NCI-H748 treated with DMSO at 0.1 percent for 48 hours (cell line): Measurements from ENCODE around the gene MAS1.

Experiments used
- DNase-seq: peaks from one replicate; lab custom pipeline; 2025; lab: John Stamatoyannopoulos, UW

Gene MAS1

DNA sequence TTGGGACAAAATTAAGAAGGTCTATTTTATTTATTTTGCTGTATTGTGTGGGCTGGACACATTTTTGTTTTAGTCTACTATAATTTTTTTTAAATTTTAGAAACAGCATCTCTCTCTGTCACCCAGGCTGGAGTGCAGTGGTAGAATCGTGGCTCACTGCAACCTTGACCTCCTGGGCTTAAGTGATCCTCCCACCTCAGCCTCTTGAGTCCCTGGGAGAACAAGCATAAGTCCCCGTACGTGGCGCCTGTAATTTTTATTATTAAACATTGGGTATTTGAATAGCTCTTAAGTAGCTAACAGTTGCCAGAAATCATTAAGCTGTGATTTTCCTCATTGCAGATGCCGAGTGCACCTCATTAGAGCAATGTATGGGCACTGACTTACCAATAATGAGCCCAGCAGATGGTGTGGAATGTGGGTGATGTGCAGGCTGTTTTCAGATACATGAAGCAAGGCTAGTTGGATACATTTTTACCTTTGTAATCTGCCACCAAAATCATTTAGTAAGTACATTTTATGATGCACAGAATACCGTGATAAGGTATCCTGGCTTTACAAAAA, 10.3 kb upstream of the MAS1 start:
- DNase-seq, result no peak

DNA sequence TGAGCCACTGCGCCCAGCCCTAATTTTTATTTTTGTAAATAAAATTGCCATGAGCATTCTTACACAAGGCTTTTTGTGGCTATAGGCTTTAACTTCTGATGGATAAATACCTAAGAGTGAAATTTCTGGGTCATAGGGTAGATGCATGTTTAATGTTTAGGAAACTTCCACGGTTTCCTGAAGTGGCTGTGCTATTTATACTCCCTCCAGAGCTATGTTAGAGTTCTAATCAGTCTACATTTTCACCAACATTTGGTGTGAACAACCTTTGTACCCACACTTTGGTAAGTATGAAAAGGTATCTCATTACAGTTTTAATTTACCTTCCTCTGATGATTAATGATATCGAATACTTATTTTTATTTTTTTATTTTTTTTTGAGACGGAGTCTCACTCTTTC, 6.1 kb upstream of the MAS1 start:
- no peak for DNase-seq

DNA sequence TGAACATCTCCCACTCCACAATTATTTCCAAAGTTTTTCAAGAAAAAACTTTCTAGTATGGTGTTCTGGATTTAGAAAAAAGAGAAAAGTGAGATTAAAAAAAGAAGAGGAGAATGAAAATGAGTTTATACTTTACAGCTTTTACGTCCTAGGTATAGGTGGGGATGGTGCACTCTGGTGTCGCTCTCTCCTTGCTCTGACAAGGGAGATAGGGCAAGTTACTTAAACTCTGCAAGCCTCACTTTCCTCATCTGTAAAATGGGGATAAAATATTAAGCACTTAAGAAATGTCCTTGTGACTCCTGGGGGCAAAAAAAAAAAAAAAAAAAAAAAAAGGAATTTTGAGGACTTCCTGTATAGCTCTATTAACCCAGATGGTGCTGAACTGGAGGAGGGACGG, 4.5 kb upstream of the MAS1 start:
- DNase-seq, result no peak

DNA sequence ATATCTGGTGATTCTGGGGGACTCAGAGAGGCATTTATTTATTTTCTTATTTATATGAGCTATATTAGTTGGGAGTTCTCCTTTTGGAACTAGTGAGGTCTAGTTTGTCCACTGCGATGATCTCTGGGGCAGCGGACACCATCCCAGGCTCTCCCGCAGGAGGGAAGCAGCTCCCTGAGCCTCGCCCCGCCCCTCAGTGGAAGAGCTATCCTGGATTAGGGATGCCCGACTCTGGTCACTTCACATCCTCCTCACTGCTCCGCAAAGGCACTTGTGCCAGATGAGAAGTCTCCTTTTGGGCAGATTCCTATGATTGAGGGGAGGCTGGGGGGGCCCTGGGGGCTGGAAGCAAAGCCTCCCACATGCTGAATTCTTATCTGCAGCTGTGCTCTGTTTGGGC, 3.6 kb upstream of the MAS1 start:
- no peak for DNase-seq

DNA sequence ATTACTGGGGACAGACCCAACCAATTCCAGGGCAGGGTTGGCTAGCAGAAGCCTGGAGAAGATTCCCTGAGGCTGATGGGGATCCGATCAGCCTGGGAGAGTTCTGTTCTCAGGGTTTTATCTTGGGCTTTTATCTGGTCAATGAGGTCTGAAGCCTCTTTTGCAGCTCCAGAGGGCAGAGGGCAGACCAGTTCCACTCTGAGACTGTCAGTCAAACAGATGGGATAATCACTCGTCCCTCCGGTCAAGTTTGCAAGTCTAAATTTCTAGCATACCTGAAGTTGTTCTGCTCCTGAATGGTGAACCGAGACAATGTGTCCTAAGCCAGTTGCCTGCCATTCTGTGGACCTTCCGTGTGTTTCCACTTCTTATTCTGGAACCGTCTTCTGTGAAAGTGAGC, 3.0 kb upstream of the MAS1 start:
- DNase-seq, result no peak

DNA sequence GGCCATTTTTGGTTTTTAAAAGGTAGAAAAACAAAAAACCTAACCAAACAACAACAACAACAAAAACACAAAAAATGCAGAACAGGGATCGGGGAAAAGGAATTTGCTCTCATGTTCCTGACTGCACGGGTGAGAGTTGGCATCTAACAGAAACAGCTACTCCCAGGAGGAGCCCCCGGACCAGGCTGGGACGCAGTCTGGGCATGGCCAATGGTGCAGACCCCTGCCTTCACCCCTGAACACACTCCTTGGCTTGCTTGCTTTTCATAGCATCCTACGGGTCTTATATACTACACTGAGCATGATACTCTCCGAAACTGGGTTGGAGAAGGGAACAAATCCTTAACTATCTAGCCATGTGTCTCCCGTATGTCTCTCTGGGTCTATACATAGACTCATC, 587 bp upstream of the MAS1 start:
- DNase-seq, result no peak

DNA sequence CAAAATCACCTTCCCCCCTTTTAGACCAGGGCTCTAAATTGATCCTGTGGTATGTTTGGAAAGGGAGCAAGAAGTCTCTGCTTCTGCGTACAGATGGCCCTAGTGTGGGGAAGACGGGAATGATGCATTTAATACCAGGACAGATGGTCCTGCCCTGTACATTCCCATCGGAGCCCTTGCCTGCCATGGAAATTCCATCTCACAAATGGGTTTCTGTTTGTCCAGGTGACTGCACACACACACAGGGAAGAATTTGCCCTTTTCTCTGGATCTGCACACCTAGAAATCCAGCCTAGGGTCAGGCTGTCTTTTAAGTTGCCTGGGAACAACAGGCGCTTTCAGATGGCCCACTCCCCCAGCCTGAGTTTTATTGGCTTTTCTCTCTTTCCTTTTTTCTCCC, 1.3 kb downstream of the MAS1 start:
- no peak for DNase-seq

DNA sequence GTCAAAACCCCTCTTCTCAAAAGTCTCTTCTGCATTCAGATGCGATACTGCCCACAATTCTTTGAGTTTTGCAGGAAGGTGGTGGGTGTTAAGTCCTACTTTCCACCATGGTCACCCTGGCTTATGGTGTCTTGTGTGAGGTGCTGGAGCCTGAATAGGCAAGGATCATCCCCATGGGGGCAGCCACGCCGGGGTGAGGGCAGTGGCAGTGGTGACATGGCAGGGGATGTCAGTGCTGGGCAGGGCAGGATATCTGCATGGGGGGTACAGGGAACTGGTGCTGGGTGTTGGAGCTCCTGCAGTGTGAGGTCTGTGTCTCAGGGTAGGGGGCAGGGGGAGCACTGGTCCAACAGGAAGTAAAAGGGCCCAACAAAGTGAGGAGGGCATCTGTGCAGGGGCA, 2.3 kb downstream of the MAS1 start:
- DNase-seq, result no peak

DNA sequence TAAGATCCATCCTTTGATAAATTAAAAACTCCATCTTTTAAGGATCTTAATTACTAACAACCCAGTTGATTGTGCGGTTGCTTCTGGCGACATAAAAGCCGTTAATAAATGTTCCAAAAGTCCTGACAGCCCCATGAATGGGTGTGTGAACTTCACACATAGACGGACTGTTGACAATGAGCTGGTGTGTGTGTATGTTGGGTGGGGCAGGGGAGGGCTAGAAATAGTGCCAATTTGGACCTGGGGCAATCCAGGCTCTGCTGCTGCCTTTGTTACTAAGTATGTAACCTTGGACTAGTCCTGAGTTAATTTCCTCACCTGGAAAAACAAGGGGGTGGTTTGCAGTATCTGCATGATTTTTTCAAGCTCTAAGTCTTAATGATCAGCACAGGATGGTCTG, 4.2 kb downstream of the MAS1 start:
- no peak for DNase-seq

DNA sequence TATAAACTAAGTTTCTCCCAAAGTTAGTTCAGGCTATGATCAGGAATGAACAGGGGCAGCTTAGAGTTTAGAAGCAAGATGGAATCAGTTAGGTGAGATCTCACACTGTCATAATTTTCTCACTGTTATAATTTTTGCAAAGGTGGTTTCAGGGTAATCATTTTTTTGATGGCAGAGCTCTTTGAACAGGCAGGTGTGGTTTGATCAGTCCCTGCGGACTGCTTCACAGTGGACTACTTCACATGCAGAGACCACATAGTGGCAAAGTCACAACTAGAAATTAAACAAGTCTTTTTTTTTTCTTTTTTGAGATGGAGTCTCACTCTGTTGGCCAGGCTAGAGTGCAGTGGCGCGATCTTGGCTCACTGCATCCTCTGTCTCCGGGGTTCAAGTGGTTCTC, 6.8 kb downstream of the MAS1 start:
- no peak for DNase-seq

DNA sequence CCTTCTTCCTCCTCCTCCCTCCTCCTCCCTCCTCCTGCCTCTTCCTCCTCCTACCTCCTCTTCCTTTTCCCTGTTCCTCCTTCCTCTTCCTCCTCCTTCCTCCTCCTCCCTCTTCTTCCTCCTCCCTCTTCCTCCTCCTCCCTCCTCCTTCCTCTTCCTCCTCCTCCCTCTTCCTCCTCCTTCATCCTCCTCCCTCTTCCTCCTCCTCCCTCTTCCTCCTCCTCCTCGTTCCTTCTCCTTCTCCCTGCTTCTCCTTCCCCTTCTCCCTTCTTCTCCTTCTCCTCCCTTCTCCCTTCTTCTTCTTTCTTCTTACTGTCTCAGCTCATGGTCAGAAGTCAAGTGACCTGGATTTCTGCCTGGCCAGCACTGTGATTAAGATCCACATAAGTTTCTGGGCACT, 7.7 kb downstream of the MAS1 start:
- DNase-seq, result no peak

DNA sequence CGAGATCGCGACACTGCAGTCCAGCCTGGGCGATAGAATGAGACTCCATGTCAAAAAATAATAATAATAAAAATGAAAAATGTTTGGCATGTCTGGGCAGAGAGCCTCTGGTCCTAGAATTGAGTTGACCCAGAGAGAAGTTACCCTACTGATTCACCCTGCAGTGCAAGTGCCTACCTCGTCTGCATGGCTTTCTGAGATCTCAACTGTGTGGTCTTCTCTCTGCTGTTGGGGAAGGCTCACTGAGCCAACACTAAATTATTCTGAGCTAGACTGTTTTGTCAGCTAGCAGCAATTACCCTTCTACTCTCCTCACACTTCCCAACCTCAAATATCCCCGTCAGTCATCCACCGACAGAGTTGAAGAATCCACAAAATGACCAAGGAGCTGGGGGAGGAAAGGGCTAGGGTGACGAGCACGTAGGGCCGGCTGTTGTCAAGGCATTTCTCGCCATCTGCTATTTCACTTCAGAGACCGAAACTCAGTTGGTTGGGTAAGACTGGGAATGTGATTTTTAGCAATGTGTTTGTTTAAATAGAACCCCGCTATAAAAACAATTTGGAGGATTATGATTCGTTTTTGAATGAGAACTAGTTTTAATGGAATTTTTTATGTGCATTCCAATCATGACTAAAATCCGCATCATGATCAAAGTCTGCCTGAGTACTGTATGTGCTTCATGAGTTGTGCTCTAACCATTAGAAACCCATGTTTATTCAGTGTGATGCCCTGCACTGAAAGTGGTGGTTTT, 9.4 kb downstream of the MAS1 start:
- no peak for DNase-seq

DNA sequence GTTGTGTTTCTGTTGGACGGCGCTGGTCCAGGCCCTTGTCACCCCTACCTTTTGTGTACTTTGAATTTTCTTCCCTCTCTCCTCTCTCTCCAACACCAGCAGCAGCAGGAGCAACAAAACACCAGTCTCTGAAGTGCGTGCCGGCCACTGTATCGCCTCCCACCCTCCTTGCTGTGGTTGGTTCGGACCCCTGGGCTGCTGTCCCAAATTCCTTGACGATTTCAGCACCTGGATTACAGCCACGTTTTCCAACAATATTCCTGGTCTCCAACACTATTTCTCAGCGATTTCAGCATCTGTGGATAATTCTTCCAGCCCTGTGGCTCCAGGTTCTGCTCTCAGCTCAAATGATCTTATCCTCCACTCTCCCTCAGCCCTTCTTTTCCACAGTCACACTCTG, 11.8 kb downstream of the MAS1 start:
- no peak for DNase-seq

DNA sequence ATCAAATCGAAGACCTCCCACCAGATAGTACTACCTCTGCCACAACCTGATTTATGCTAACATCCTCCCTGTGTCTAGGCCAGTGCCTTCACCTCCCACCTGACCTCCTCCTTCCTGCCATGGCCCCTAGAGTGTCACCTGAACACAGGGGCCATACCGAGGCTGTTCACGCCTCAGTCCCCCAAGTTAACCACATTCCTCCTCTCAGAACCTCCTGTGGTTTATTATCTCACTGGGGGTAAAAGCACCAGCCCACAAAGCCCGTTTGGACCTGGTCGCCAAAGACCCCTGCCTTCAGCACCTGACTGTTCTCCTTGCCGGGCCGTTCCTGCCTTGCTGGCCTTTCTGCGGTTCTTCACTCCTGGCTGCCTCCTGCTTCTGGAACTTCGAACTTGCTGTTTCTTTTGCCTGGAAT, 13.7 kb downstream of the MAS1 start:
- DNase-seq, result no peak

DNA sequence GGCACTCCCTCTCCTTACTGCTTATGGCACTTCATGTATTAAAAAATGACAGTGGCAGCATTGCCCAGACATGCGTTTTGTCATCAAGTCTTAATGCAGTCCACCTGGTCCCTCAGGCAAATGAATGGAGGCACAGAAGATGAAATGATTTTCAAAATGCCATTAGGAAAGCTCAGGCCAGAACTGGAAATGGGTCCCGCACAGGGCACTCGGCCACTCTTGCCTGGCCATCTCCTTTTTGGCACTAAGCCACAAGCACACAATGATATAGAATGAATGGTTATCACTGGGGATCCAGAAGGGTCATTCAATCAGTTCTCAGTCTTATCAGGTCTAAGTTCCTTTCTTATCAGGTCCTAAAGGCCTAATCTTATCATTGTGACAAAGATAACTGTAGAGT, 15.6 kb downstream of the MAS1 start:
- DNase-seq, result no peak

DNA sequence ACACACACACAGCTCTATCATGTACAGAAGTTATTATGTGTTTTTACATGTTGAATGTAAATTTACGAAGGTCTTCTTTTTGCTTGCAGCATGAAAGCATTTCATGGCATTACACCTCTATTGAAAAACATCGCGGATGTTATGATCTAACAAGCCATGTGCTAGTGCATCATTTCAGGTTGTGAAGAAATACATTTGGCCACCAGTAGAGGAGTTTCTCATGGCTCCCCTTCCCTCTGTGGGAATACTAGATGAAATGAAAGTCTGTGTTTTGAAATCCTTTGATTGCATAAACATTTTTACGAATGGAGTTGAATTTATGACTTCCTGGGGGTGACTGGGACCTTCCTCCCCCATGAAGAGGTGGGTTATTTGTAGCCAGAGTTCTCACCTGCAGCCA, 17.7 kb downstream of the MAS1 start:
- DNase-seq, result no peak

DNA sequence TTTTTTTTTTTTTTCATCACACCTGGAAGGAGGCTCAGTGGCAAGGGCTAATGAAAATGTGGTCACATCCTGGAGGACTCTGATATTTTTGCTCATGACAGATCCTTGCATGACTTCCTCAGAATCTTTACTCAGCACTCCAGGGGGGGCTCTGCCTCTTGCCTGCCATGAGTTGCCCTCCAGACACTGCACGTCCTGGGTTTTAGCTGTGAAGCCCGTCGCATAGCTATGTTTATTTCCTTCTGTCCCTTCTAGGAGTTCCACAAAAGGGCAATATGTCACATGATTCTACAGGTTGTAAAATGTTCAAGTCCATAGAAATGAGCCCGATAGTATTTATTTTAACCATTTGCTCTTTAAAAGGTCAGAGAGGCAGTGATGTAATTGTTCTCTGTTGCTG, 18.2 kb downstream of the MAS1 start:
- no peak for DNase-seq

DNA sequence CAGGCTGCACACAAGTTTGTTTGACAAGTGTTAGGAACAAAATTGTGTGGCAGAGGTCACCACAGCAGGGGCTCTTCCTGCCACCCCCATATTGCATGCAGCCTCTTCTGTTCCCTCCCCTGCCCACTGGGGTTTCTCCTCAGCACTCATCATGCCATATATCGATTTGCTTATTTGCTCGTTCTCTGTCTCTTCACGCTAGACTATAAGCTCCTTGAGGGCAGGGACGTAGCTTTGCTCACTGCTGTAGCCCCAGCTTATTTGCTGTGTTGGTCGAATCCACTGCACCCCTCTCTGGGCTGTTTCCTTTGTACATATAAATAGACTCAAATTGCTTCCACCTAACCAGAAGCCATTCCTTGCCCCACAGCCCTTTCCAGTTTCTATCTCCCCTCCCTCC, 19.6 kb downstream of the MAS1 start:
- no peak for DNase-seq

DNA sequence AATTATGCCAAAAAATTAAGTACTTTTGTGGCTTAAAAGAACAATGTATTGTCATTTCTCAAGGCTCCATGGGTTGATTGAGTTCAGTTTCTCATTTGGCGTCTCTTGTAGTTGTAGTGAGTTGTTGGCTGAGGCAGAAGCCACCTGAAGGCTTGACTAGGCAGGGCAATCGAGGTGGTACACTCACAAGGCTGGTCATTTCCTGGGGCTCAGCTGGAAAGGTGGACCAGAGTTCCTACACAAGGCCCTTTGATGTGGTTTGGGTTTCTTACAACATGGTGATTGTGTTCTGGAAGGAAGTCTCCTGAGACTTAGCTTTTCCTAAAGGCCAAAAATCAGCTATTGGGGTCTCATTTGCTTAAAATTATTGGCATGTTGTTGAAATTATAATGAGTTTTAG, 22.6 kb downstream of the MAS1 start:
- DNase-seq, result no peak

DNA sequence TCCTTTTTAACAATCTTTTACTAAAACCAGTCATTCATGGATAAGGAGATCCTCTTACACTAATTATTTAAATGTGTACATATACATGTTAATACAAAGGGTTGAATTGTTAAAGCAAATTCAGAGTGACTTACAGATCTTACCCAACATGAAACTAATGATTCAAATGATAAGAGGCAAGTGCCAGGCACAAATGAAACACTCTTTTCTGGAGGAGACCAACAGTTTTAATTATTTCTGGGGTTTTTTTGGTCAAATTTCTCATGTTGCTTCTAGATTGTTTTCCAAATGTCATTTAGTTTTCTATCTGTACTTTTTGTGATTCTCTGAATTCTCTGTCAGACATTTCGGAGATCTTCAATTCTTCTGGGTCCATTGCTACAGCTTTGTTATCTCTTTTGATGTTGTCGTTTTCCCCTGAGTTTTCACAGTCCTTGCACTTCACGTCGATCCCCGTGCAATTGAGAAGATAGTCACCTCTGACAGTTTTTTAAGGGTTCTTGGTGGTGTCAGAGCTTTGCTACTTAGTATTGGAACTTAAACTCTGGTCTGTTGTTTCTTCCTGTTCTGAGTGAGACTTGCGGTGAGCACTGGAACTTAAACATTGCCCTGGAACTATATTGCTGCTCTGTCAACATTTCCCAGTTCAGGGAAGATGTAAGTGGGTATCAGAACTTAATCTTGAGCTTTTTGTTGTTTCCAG, 23.2 kb downstream of the MAS1 start:
- no peak for DNase-seq

DNA sequence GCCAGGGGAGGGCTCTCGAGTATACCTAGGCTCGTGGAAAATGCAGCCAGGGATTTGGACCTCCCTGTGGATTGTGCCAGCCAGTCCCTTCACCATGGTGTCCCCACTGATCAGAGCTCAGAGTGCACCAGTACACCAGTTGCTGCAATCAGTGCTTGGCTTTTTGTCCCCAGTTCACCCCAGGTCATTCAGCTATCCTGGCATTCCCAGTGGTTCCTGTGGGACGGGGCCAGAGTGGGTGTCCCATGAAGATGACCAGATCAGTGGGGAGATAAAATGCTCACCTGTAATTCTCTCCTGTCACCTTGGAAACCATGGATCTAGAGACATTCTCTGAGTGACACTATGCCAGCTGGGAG, 23.8 kb downstream of the MAS1 start:
- no peak for DNase-seq

DNA sequence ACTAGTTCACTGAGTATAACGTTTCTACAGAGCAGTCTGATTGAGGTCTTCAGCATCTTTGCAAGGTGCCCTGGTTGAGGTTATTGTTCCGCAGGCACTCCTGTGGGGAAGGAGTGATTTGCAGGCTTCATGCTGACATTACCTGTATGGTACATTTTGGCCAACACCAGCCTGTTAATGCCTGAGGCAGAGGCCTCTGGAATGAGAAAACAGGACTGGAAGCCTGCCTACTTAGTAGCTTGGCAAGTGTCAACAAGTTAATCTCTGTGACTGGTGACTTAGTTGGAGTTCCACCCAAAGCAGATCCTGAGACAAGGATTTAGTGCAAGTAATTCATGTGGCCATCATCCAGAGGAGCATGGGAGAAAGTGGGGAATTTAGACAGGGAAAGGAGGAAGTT, 24.6 kb downstream of the MAS1 start:
- DNase-seq, result no peak

DNA sequence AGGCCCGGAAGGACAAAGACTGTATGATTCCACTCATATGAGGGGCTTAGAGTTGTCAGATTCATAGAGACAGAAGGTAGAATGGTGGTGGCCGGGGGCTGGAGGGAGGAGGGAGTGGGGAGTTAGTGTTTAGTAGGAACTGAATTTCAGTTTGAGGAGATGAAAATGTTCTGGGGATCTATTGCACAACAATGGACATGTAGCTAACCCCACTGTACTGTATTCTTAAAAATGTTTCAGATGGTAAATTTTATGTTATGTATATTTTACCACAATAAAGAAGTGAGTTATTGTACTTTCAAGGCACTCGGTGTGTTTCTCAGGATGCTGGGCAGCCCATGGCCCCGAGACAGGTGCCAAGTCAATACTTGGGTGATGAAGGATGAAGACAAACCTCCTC, 25.4 kb downstream of the MAS1 start:
- DNase-seq, result no peak

DNA sequence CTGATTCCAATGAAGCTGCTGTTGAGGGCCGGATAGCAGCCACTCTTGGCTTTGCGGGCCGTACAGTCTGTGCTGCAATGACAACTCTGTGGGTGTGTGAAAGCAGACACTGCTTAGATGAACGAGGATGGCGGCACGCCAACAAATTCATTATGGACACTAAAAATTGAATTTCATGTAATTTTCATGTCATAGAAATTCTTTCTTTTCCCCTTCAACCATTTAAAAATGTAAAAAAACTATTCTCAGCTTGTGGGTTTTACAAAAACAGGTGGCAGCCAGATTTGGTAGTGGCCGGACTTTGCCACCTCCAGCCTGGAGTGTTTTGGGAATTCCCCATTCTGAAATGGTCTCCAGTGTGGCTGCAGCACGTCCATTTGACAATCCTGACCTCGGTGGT, 26.0 kb downstream of the MAS1 start:
- DNase-seq, result no peak
